HepG2 (cell line): Measurements from ENCODE around the gene CHRNB2. TPM values are rescaled to one million over a fixed set of nuclear protein-coding genes. Genes with fewer than 3 reads are reported as not detected.
A peak's percentile ranks its signal among the peaks of the same experiment; 100 is the strongest.

Experiments used
- CENPT ChIP-seq: sonication (generic); formaldehyde crosslinking; IDR thresholded peaks from 2 replicates; pipeline ENCODE4 v1.8.0; 2022; ENCODE audit warnings: low read depth, mild to moderate bottlenecking, moderate library complexity, missing genetic modification reagents
- FOXM1 ChIP-seq: sonication (generic); formaldehyde crosslinking; IDR thresholded peaks from 2 replicates; pipeline ENCODE4 v1.5.0; 2020; ENCODE audit warnings: missing genetic modification reagents
- HNRNPLL ChIP-seq: fragments of 200-400 bp; formaldehyde crosslinking; IDR thresholded peaks from 2 replicates; pipeline ENCODE4 v1.6.1; 2017; ENCODE audit warnings: mild to moderate bottlenecking, low read depth, low read length; ENCODE audit not compliant: poor library complexity, severe bottlenecking
- MATR3 ChIP-seq: sonication (generic); formaldehyde crosslinking; IDR thresholded peaks from 2 replicates; pipeline ENCODE4 v1.4.0; 2020; ENCODE audit warnings: missing genetic modification reagents
- MXI1 ChIP-seq: IDR thresholded peaks from 3 replicates; pipeline ENCODE4 v1.6.1; 2012; ENCODE audit warnings: low read depth, low read length, inconsistent platforms, borderline replicate concordance
- NFRKB ChIP-seq: fragments of 450-650 bp; IDR thresholded peaks from 2 replicates; pipeline ENCODE4 v1.6.1; 2017
- PHF20 ChIP-seq: sonication (generic); formaldehyde crosslinking; IDR thresholded peaks from 2 replicates; pipeline ENCODE4 v1.5.0; 2020; ENCODE audit warnings: mild to moderate bottlenecking, missing genetic modification reagents
- PHF8 ChIP-seq: sonication (generic); formaldehyde crosslinking; IDR thresholded peaks from 2 replicates; pipeline ENCODE4 v1.5.0; 2020; ENCODE audit warnings: missing genetic modification reagents
- SRF ChIP-seq: IDR thresholded peaks from 2 replicates; pipeline ENCODE4 v1.6.1; 2011; ENCODE audit warnings: mild to moderate bottlenecking, low read depth, low read length, moderate library complexity
- ZBTB7B ChIP-seq: sonication (generic); formaldehyde crosslinking; IDR thresholded peaks from 2 replicates; pipeline ENCODE4 v1.4.0; 2020; ENCODE audit warnings: missing genetic modification reagents
- ZNF10 ChIP-seq: sonication (generic); formaldehyde crosslinking; IDR thresholded peaks from 2 replicates; pipeline ENCODE4 v1.4.0; 2020; ENCODE audit warnings: mild to moderate bottlenecking, low read depth, missing genetic modification reagents, borderline replicate concordance
- ZNF292 ChIP-seq: sonication (generic); formaldehyde crosslinking; IDR thresholded peaks from 2 replicates; pipeline ENCODE4 v1.8.1; 2022; ENCODE audit warnings: mild to moderate bottlenecking, low read depth, missing genetic modification reagents, borderline replicate concordance
- ZNF326 ChIP-seq: sonication (generic); formaldehyde crosslinking; IDR thresholded peaks from 2 replicates; pipeline ENCODE4 v1.4.0; 2020; ENCODE audit warnings: missing genetic modification reagents, borderline replicate concordance
- ZNF331 ChIP-seq: sonication (generic); formaldehyde crosslinking; IDR thresholded peaks from 2 replicates; pipeline ENCODE4 v1.4.0; 2020; ENCODE audit warnings: missing genetic modification reagents
- ZNF446 ChIP-seq: sonication (generic); formaldehyde crosslinking; IDR thresholded peaks from 2 replicates; pipeline ENCODE4 v1.5.0; 2020; ENCODE audit warnings: mild to moderate bottlenecking, missing genetic modification reagents
- ZNF484 ChIP-seq: sonication (generic); formaldehyde crosslinking; IDR thresholded peaks from 2 replicates; pipeline ENCODE4 v1.5.1; 2020; ENCODE audit warnings: mild to moderate bottlenecking, low read depth, missing genetic modification reagents, borderline replicate concordance
- ZSCAN20 ChIP-seq: sonication (generic); formaldehyde crosslinking; IDR thresholded peaks from 2 replicates; pipeline ENCODE4 v1.4.0; 2020; ENCODE audit warnings: missing genetic modification reagents, mild to moderate bottlenecking, borderline replicate concordance
- polyA plus RNA-seq, 8 experiments: library from polyadenylated mRNA; depleted of rRNA in 3 of 8; stranded (reverse) in 7 of 8; unstranded in 1 of 8; fragments of >200 nt; fragmentation: Illumina TruSeq in 4 of 8; extraction: Trizol in 4 of 8; gene quantifications; 2 replicates each; pipeline versions ENCODE4 v1.2.1 to v1.2.3, GENCODE V29; 2011 to 2016; ENCODE audit warnings: low read depth in 4 of 8, missing spikeins in 1 of 8, mixed read lengths in 1 of 8; ENCODE audit not compliant: insufficient read depth in 1 of 8
- total RNA-seq, 5 experiments: library from RNA; depleted of rRNA; stranded (reverse); fragments of >200 nt; fragmentation: Illumina TruSeq; extraction: Trizol; gene quantifications; 2 replicates each; pipeline ENCODE4 v1.2.3, GENCODE V29; 2016; ENCODE audit warnings: low read depth in 1 of 5
- TF ChIP-seq, protein P1 (sequence below): sonication (generic); formaldehyde crosslinking; IDR thresholded peaks from 2 replicates; pipeline ENCODE4 v1.4.0; 2020; ENCODE audit warnings: missing genetic modification reagents
- TF ChIP-seq, protein P2 (sequence below): sonication (generic); formaldehyde crosslinking; IDR thresholded peaks from 2 replicates; pipeline ENCODE4 v1.8.0; 2022; ENCODE audit warnings: missing genetic modification reagents, mild to moderate bottlenecking, inconsistent platforms, borderline replicate concordance
- TF ChIP-seq, protein P3 (sequence below): sonication (generic); formaldehyde crosslinking; IDR thresholded peaks from 2 replicates; pipeline ENCODE4 v1.5.0; 2020; ENCODE audit warnings: mild to moderate bottlenecking, missing genetic modification reagents, moderate library complexity
- TF ChIP-seq, protein P4 (sequence below): sonication (generic); formaldehyde crosslinking; conservative IDR thresholded peaks from 2 replicates; pipeline ENCODE4 v1.8.0; 2022; ENCODE audit warnings: mild to moderate bottlenecking, moderate library complexity, missing genetic modification reagents

Gene CHRNB2
- total and polyA plus RNA-seq, 2 of the 13 experiments (the other 11 are each of a cell fraction or from before 2014, with no cell fraction given) = 0.03 to 0.07 TPM

DNA sequence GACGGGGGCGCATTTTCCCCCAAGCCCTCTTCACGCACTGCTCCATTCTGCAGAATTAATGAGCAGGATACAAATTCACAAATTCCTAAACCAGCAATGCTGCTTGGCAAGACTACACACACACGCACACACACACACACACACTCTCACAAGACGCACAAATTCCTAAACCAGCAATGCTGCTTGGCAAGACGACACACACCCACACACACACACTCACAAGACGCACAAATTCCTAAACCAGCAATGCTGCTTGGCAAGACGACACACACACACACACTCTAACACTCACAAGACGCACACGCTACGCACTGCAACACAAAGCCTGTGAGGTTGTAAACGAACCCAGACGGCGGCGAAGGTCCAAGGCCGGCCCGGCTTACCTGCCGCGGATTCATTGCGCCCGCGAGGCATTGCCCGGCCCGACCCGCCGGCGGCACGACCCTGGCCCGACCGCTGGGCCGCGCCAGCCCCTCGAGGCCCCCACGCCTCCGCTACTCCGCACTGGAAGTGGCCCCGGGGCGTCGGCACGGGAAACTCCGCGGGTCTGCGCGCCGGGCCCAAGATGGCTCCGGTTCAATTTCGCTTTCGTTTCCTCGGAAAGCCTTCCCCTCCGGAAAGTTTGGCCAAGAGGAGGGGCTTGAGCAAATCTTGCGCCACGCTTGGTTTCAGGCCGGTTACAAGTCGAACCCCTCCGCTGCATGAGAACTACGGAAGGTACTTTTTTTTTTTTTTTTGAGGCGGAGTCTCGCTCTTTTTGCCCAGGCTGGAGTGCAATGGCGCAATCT is 40.2 kb downstream of the CHRNB2 start, which contains the start of gene ADAR (continued):
- TF ChIP-seq, protein P1, sequence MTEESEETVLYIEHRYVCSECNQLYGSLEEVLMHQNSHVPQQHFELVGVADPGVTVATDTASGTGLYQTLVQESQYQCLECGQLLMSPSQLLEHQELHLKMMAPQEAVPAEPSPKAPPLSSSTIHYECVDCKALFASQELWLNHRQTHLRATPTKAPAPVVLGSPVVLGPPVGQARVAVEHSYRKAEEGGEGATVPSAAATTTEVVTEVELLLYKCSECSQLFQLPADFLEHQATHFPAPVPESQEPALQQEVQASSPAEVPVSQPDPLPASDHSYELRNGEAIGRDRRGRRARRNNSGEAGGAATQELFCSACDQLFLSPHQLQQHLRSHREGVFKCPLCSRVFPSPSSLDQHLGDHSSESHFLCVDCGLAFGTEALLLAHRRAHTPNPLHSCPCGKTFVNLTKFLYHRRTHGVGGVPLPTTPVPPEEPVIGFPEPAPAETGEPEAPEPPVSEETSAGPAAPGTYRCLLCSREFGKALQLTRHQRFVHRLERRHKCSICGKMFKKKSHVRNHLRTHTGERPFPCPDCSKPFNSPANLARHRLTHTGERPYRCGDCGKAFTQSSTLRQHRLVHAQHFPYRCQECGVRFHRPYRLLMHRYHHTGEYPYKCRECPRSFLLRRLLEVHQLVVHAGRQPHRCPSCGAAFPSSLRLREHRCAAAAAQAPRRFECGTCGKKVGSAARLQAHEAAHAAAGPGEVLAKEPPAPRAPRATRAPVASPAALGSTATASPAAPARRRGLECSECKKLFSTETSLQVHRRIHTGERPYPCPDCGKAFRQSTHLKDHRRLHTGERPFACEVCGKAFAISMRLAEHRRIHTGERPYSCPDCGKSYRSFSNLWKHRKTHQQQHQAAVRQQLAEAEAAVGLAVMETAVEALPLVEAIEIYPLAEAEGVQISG (CRISPR knock-in tag) = peak; percentile 59
- TF ChIP-seq ZNF484 (CRISPR knock-in tag) (no peak), ZNF446 (CRISPR knock-in tag) (no peak), ZNF326 (CRISPR knock-in tag) (no peak), HNRNPLL (peak; percentile 77), ZNF331 (CRISPR knock-in tag) (no peak), MXI1 (peak; percentile 55; the same call in 1 of the 3 replicates), ZNF292 (CRISPR knock-in tag) (no peak; the same call in 1 of the 2 replicates), MATR3 (CRISPR knock-in tag) (no peak), SRF (0 out of 2 replicates have a peak, but pooled peaks have one; percentile 28), CENPT (CRISPR knock-in tag) (no peak), PHF8 (CRISPR knock-in tag) (peak; percentile 64), ZNF10 (no peak), ZBTB7B (peak; percentile 24; the same call in 1 of the 2 replicates), ZSCAN20 (CRISPR knock-in tag) (no peak; the same call in 1 of the 2 replicates), NFRKB (no peak), PHF20 (CRISPR knock-in tag) (no peak), FOXM1 (CRISPR knock-in tag) (no peak)
- TF ChIP-seq, protein P2, sequence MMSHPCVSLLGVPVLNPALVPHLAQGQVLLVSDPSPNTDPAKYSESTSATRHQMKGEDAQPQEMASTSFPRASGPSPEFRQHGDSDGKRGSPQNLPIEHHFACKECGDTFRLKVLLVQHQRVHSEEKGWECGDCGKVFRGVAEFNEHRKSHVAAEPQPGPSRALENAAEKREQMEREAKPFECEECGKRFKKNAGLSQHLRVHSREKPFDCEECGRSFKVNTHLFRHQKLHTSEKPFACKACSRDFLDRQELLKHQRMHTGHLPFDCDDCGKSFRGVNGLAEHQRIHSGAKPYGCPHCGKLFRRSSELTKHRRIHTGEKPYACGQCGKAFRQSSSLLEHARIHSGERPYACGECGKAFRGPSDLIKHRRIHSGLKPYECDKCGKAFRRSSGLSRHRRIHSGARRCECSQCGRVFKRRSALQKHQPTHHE (CRISPR knock-in tag) = no peak
- TF ChIP-seq, protein P3, sequence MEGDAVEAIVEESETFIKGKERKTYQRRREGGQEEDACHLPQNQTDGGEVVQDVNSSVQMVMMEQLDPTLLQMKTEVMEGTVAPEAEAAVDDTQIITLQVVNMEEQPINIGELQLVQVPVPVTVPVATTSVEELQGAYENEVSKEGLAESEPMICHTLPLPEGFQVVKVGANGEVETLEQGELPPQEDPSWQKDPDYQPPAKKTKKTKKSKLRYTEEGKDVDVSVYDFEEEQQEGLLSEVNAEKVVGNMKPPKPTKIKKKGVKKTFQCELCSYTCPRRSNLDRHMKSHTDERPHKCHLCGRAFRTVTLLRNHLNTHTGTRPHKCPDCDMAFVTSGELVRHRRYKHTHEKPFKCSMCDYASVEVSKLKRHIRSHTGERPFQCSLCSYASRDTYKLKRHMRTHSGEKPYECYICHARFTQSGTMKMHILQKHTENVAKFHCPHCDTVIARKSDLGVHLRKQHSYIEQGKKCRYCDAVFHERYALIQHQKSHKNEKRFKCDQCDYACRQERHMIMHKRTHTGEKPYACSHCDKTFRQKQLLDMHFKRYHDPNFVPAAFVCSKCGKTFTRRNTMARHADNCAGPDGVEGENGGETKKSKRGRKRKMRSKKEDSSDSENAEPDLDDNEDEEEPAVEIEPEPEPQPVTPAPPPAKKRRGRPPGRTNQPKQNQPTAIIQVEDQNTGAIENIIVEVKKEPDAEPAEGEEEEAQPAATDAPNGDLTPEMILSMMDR (CRISPR knock-in tag) = peak; percentile 39
- TF ChIP-seq, protein P4, sequence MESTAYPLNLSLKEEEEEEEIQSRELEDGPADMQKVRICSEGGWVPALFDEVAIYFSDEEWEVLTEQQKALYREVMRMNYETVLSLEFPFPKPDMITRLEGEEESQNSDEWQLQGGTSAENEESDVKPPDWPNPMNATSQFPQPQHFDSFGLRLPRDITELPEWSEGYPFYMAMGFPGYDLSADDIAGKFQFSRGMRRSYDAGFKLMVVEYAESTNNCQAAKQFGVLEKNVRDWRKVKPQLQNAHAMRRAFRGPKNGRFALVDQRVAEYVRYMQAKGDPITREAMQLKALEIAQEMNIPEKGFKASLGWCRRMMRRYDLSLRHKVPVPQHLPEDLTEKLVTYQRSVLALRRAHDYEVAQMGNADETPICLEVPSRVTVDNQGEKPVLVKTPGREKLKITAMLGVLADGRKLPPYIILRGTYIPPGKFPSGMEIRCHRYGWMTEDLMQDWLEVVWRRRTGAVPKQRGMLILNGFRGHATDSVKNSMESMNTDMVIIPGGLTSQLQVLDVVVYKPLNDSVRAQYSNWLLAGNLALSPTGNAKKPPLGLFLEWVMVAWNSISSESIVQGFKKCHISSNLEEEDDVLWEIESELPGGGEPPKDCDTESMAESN (CRISPR knock-in tag) = peak; percentile 57; the same call in 1 of the 2 replicates
